Measurements from ENCODE around the gene G6PD. TPM values are rescaled to one million over a fixed set of nuclear protein-coding genes. Genes with fewer than 3 reads are reported as not detected.
A peak's percentile ranks its signal among the peaks of the same experiment; 100 is the strongest.

Gene G6PD
- total RNA-seq, 1 experiment from 2014 or later = 615 TPM

GRCh38 chrX:154529206-154529612 is 17.4 kb downstream of the G6PD start:
- intact Hi-C loops (cut with micrococcal nuclease; ENCODE audit: unreplicated experiment) = no loop called here
- H3K4me3 ChIP-seq (ENCODE audit: low read depth in 2 of 2, low read length in 2 of 2) = no peak overlapping the region
- ATAC-seq (peak; percentile 44), DNase-seq (ENCODE audit: low read depth, low spot score) (no peak)
- POLR2A ChIA-PET = interaction anchor here (0.7 kb wide), 1 partner anchor 78 kb away, joined by 13 read pairs; no protein-coding TSS in a partner anchor
- CTCF ChIA-PET = no interaction called here
- H3K27ac ChIP-seq (ENCODE audit: low read length) = peak overlapping the region; percentile 11; the same call in 1 of the 2 replicates
- no peaks in the 10 kb centered on the region for H3K9me3 ChIP-seq (ENCODE audit: control insufficient read depth, insufficient read depth, low read depth, low read length)
- in situ Hi-C loops (cut with HindIII; ENCODE audit: low pct_unique_long_range_greater_than_20kb, low sequenced_read_pairs) = no loop called here
- TF ChIP-seq CTCF (IDR thresholded peaks at IDR 0.05) = no peak
- TF ChIP-seq POLR2AphosphoS5 (IDR thresholded peaks at IDR 0.05; ENCODE audit: low read depth, low read length) = peak; percentile 86; the same call in 1 of the 2 replicates
- no peaks in the 10 kb centered on the region for H3K27me3 ChIP-seq (ENCODE audit: control insufficient read depth, insufficient read depth, low read length)
- no TSS peak for BruUV-seq (replicated peaks)
- H3K4me1 ChIP-seq (ENCODE audit: control insufficient read depth, insufficient read depth, low read length) = peaks cover 12% of the 10 kb centered on the region
- H3K36me3 ChIP-seq (ENCODE audit: control insufficient read depth, insufficient read depth, low read length) = peaks cover 6% of the 10 kb centered on the region

GRCh38 chrX:154526901-154527675 is 19.6 kb downstream of the G6PD start:
- CTCF ChIA-PET = interaction anchor here (0.5 to 1.3 kb wide), 7 partner anchors 8 to 154 kb away, joined by 3 to 10 read pairs (median 5); no protein-coding TSS in a partner anchor
- H3K27ac ChIP-seq (ENCODE audit: low read length) = peak overlapping the region; percentile 81
- peak; percentile 87 for ATAC-seq
- DNase-seq (ENCODE audit: low read depth, low spot score) = no peak
- in situ Hi-C loops (cut with HindIII; ENCODE audit: low pct_unique_long_range_greater_than_20kb, low sequenced_read_pairs) (no loop called here), intact Hi-C loops (cut with micrococcal nuclease; ENCODE audit: unreplicated experiment) (no loop called here)
- no peaks in the 10 kb centered on the region for H3K27me3 ChIP-seq (ENCODE audit: control insufficient read depth, insufficient read depth, low read length)
- no peak for TF ChIP-seq SIN3A (IDR thresholded peaks at IDR 0.05; ENCODE audit: borderline replicate concordance, insufficient read depth, low read depth, low read length)
- TF ChIP-seq POLR2AphosphoS5 (IDR thresholded peaks at IDR 0.05; ENCODE audit: low read depth, low read length) = peak; percentile 71; the same call in 1 of the 2 replicates
- POLR2A ChIA-PET = interaction anchor here (0.6 to 0.9 kb wide), 4 partner anchors 12 to 129 kb away, joined by 3 read pairs; no protein-coding TSS in a partner anchor
- H3K36me3 ChIP-seq (ENCODE audit: control insufficient read depth, insufficient read depth, low read length) = no peaks in the 10 kb centered on the region; the same call in 1 of the 2 replicates
- no TSS peak for BruUV-seq (replicated peaks)
- peak overlapping the region; percentile 24 to 60 for H3K4me3 ChIP-seq (ENCODE audit: low read depth in 2 of 2, low read length in 2 of 2)
- H3K4me1 ChIP-seq (ENCODE audit: control insufficient read depth, insufficient read depth, low read length) = peaks cover 12% of the 10 kb centered on the region
- no peaks in the 10 kb centered on the region for H3K9me3 ChIP-seq (ENCODE audit: control insufficient read depth, insufficient read depth, low read depth, low read length)

- in situ Hi-C loops (cut with HindIII; ENCODE audit: low pct_unique_long_range_greater_than_20kb, low sequenced_read_pairs) (no loop called here), intact Hi-C loops (cut with micrococcal nuclease; ENCODE audit: unreplicated experiment) (no loop called here)
- H3K4me3 ChIP-seq (ENCODE audit: low read depth in 2 of 2, low read length in 2 of 2) = no peak overlapping the region
- no peaks in the 10 kb centered on the region for H3K9me3 ChIP-seq (ENCODE audit: control insufficient read depth, insufficient read depth, low read depth, low read length)
- no peaks in the 10 kb centered on the region for H3K36me3 ChIP-seq (ENCODE audit: control insufficient read depth, insufficient read depth, low read length)
- ChIA-PET POLR2A (interaction anchor here (0.6 to 0.7 kb wide), 2 partner anchors 46 to 52 kb away, joined by 5 to 6 read pairs; no protein-coding TSS in a partner anchor), CTCF (interaction anchor here (0.9 kb wide), 2 partner anchors 9 to 16 kb away, joined by 3 to 10 read pairs; no protein-coding TSS in a partner anchor)
- ATAC-seq = no peak
- peaks cover 12% of the 10 kb centered on the region for H3K4me1 ChIP-seq (ENCODE audit: control insufficient read depth, insufficient read depth, low read length)
- no peaks in the 10 kb centered on the region for H3K27me3 ChIP-seq (ENCODE audit: control insufficient read depth, insufficient read depth, low read length)
- H3K27ac ChIP-seq (ENCODE audit: low read length) = no peak overlapping the region
- no peak for DNase-seq (ENCODE audit: low read depth, low spot score)
- no TSS peak for BruUV-seq (replicated peaks)
- no peak for TF ChIP-seq POLR2AphosphoS5 (IDR thresholded peaks at IDR 0.05; ENCODE audit: low read depth, low read length)
- no peak for TF ChIP-seq REST (IDR thresholded peaks at IDR 0.05; ENCODE audit: insufficient read depth in 1 of 2, low read depth in 2 of 2, low read length in 1 of 2)
- TF ChIP-seq TCF7L2 (IDR thresholded peaks at IDR 0.05; ENCODE audit: low read depth, low read length) = no peak
- no peak for TF ChIP-seq SIN3A (IDR thresholded peaks at IDR 0.05; ENCODE audit: borderline replicate concordance, insufficient read depth, low read depth, low read length)
- TF ChIP-seq CTCF (IDR thresholded peaks at IDR 0.05) = no peak
Observed at GRCh38 chrX:154525606-154526490, 20.8 kb downstream of the G6PD start.

Data from Panc1 (cell line).